NT2/D1 (cell line): Measurements from ENCODE around the gene CCDC13.

ENCODE experiments used
- DNase-seq: peaks from one replicate; pipeline ENCODE4 v3.0.0-alpha.2; 2011; ENCODE audit warnings: low read depth, low spot score
- H3K27me3 ChIP-seq: 2 replicates; pipeline ENCODE4 v1.6.0; 2011; ENCODE audit warnings: mild to moderate bottlenecking; ENCODE audit not compliant: insufficient read length, insufficient read depth
- H3K36me3 ChIP-seq: 2 replicates; pipeline ENCODE4 v1.6.1; 2011; ENCODE audit warnings: mild to moderate bottlenecking, low read length, mixed read lengths; ENCODE audit not compliant: insufficient read depth, insufficient read length
- H3K4me1 ChIP-seq: 2 replicates; pipeline ENCODE4 v1.5.1; 2011; ENCODE audit not compliant: insufficient read depth, insufficient read length
- H3K4me3 ChIP-seq: 2 replicates; pipeline ENCODE4 v1.5.1; 2011; ENCODE audit warnings: low read depth; ENCODE audit not compliant: insufficient read length
- H3K9ac ChIP-seq: 2 replicates; pipeline ENCODE4 v1.6.0; 2011; ENCODE audit warnings: low read depth; ENCODE audit not compliant: insufficient read length
- H3K9me3 ChIP-seq: 2 replicates; pipeline ENCODE4 v1.5.1; 2011; ENCODE audit warnings: mild to moderate bottlenecking, low read length; ENCODE audit not compliant: insufficient read depth
- SUZ12 ChIP-seq: IDR thresholded peaks from 2 replicates; pipeline ENCODE4 v1.6.1; 2011; ENCODE audit not compliant: insufficient read length, insufficient read depth; ENCODE audit errors: extremely low read depth
- YY1 ChIP-seq: IDR thresholded peaks from 2 replicates; pipeline ENCODE4 v1.6.1; 2011; ENCODE audit not compliant: insufficient read length, insufficient read depth
- ZNF274 ChIP-seq: IDR thresholded peaks from 2 replicates; pipeline ENCODE4 v1.6.1; 2011; ENCODE audit warnings: mild to moderate bottlenecking, low read depth, low read length

CCDC13 gene

GRCh38 chr3:42764561-42765295 lies 8.3 kb downstream of the CCDC13 start:
- Histone ChIP-seq H3K27me3 (peaks cover 4% of the 10 kb centered on the region), H3K4me3 (no peak overlapping the region), H3K4me1 (peaks cover 8% of the 10 kb centered on the region), H3K9me3 (peaks cover 22% of the 10 kb centered on the region; the same call in 1 of the 2 replicates), H3K9ac (no peak overlapping the region), H3K36me3 (no peaks in the 10 kb centered on the region)
- no peak for DNase-seq
- TF ChIP-seq YY1 (no peak), SUZ12 (no peak), ZNF274 (no peak)

- TF ChIP-seq ZNF274 (no peak), SUZ12 (no peak), YY1 (no peak)
- DNase-seq: no peak
- Histone ChIP-seq H3K9ac (no peak overlapping the region), H3K9me3 (peaks cover 15% of the 10 kb centered on the region; the same call in 1 of the 2 replicates), H3K27me3 (peaks cover 4% of the 10 kb centered on the region), H3K4me3 (no peak overlapping the region), H3K36me3 (no peaks in the 10 kb centered on the region), H3K4me1 (peaks cover 8% of the 10 kb centered on the region)
Measured at GRCh38 chr3:42764115-42764514, 8.9 kb downstream of the CCDC13 start.

- Histone ChIP-seq H3K36me3 (no peaks in the 10 kb centered on the region), H3K27me3 (peaks cover 6% of the 10 kb centered on the region), H3K4me1 (peaks cover 8% of the 10 kb centered on the region), H3K9ac (no peak overlapping the region), H3K4me3 (no peak overlapping the region), H3K9me3 (peaks cover 12% of the 10 kb centered on the region; the same call in 1 of the 2 replicates)
- TF ChIP-seq SUZ12: no peak
- TF ChIP-seq ZNF274: no peak
- no peak for TF ChIP-seq YY1
- DNase-seq: no peak
Measured at GRCh38 chr3:42763021-42763420, 10.0 kb downstream of the CCDC13 start.

- Histone ChIP-seq H3K9ac (no peak overlapping the region), H3K9me3 (peaks cover 12% of the 10 kb centered on the region; the same call in 1 of the 2 replicates), H3K4me3 (no peak overlapping the region), H3K27me3 (peaks cover 6% of the 10 kb centered on the region), H3K36me3 (no peaks in the 10 kb centered on the region), H3K4me1 (peaks cover 8% of the 10 kb centered on the region)
- no peak for DNase-seq
- TF ChIP-seq SUZ12 (no peak), ZNF274 (no peak), YY1 (no peak)
Measured at GRCh38 chr3:42762046-42762724, 10.9 kb downstream of the CCDC13 start.

- Histone ChIP-seq H3K36me3 (no peaks in the 10 kb centered on the region), H3K9ac (no peak overlapping the region), H3K4me3 (no peak overlapping the region), H3K4me1 (no peaks in the 10 kb centered on the region), H3K27me3 (peaks cover 12% of the 10 kb centered on the region), H3K9me3 (peaks cover 12% of the 10 kb centered on the region; the same call in 1 of the 2 replicates)
- DNase-seq: no peak
- no peak for TF ChIP-seq YY1
Measured at GRCh38 chr3:42758126-42758525, 14.9 kb downstream of the CCDC13 start.

GRCh38 chr3:42756681-42757213 lies 16.3 kb downstream of the CCDC13 start:
- Histone ChIP-seq H3K9ac (no peak overlapping the region), H3K36me3 (no peaks in the 10 kb centered on the region), H3K27me3 (peaks cover 12% of the 10 kb centered on the region), H3K4me3 (no peak overlapping the region), H3K9me3 (0 out of 2 replicates have a peak, but pooled peaks cover under 1% of the 10 kb centered on the region), H3K4me1 (peaks cover 1% of the 10 kb centered on the region)
- TF ChIP-seq SUZ12 (no peak), ZNF274 (no peak), YY1 (no peak)
- no peak for DNase-seq

- no peak overlapping the region for H3K9ac ChIP-seq
Measured at GRCh38 chr3:42755681-42756578, 17.1 kb downstream of the CCDC13 start.

More at GRCh38 chr3:42755681-42756578, 17.1 kb downstream of the CCDC13 start:
- Histone ChIP-seq H3K36me3 (no peaks in the 10 kb centered on the region), H3K27me3 (peaks cover 12% of the 10 kb centered on the region), H3K9me3 (no peaks in the 10 kb centered on the region), H3K4me3 (no peak overlapping the region), H3K4me1 (peaks cover 5% of the 10 kb centered on the region)
- DNase-seq: no peak
- TF ChIP-seq ZNF274 (no peak), SUZ12 (no peak), YY1 (no peak)
